Measurements from ENCODE around the gene PWWP2B. TPM values are rescaled to one million over a fixed set of nuclear protein-coding genes. Genes with fewer than 3 reads are reported as not detected.

The PWWP2B gene
- total and polyA plus RNA-seq, 2 of the 13 experiments (the other 11 are each of a cell fraction or from before 2014, with no cell fraction given), result 2.3 to 4.7 TPM

- TF ChIP-seq ZBED4 (CRISPR knock-in tag; IDR thresholded peaks at IDR 0.05; ENCODE audit: borderline replicate concordance) (peak; percentile 86; the same call in 1 of the 2 replicates), ZNF142 (CRISPR knock-in tag; IDR thresholded peaks at IDR 0.05) (peak; percentile 76; the same call in 1 of the 2 replicates), ZNF781 (CRISPR knock-in tag; IDR thresholded peaks at IDR 0.05; ENCODE audit: borderline replicate concordance, not compliant biosample characterization) (no peak), E2F5 (CRISPR knock-in tag; conservative IDR thresholded peaks at IDR 0.05) (no peak), RELA (CRISPR knock-in tag; IDR thresholded peaks at IDR 0.05) (no peak), E2F2 (CRISPR knock-in tag; IDR thresholded peaks at IDR 0.05; ENCODE audit: borderline replicate concordance) (no peak), NFKBIZ (CRISPR knock-in tag; IDR thresholded peaks at IDR 0.05) (no peak), ZSCAN29 (CRISPR knock-in tag; conservative IDR thresholded peaks at IDR 0.05) (0 out of 2 replicates have a peak, but pooled peaks have one; percentile 37), AGO2 (optimal IDR thresholded peaks at IDR 0.05; ENCODE audit: low read depth, low read length) (peak; percentile 15), ZNF678 (CRISPR knock-in tag; IDR thresholded peaks at IDR 0.05) (no peak), PBX3 (CRISPR knock-in tag; IDR thresholded peaks at IDR 0.05; ENCODE audit: borderline replicate concordance) (0 out of 2 replicates have a peak, but pooled peaks have one; percentile 28), CSRNP1 (CRISPR knock-in tag; IDR thresholded peaks at IDR 0.05) (peak; percentile 71; the same call in 1 of the 2 replicates)
Observed at GRCh38 chr10:132395704-132396493, 1.1 kb upstream of the PWWP2B start (continued).
